Activated CD8-positive, alpha-beta T cell treated with anti-CD3 and anti-CD28 coated beads for 36 hours (primary cell): ENCODE results near the gene BPTF. TPM values are rescaled to one million over a fixed set of nuclear protein-coding genes. Genes with fewer than 3 reads are reported as not detected.

ENCODE experiments used
- ATAC-seq: fragments of 200-7000 bp; cut with Tn5 transposase; one replicate; pipeline ENCODE4 v1.10.0; 2021; ENCODE audit warnings: mild to moderate bottlenecking, moderate library complexity
- CTCF ChIA-PET: fragments of 350-600 bp; sonication (Branson Sonifier 250); formaldehyde crosslinking; loops from one replicate; lab custom pipeline; 2021; ENCODE audit warnings: antibody characterized with exemption; lab: Charles Lee
- POLR2A ChIA-PET: fragments of 350-600 bp; sonication (Branson Sonifier 250); formaldehyde crosslinking; loops from one replicate; lab custom pipeline; 2021; ENCODE audit warnings: antibody characterized with exemption; lab: Charles Lee
- DNase-seq: peaks from one replicate; pipeline ENCODE4 v3.0.0-alpha.2; 2020
- H3K27ac Mint-ChIP-seq: one replicate; pipeline ENCODE4 v1.8.0; 2021; ENCODE audit warnings: mild to moderate bottlenecking, mixed read lengths
- H3K27me3 Mint-ChIP-seq: one replicate; pipeline ENCODE4 v1.8.0; 2021; ENCODE audit warnings: mixed read lengths
- H3K36me3 Mint-ChIP-seq: one replicate; pipeline ENCODE4 v1.8.0; 2021; ENCODE audit warnings: low read depth, mixed read lengths
- H3K4me1 Mint-ChIP-seq: one replicate; pipeline ENCODE4 v1.8.0; 2021; ENCODE audit warnings: low read depth, mixed read lengths
- H3K4me3 Mint-ChIP-seq: one replicate; pipeline ENCODE4 v1.8.0; 2021; ENCODE audit warnings: mild to moderate bottlenecking, moderate library complexity, mixed read lengths
- H3K9me3 Mint-ChIP-seq: one replicate; pipeline ENCODE4 v1.8.0; 2021; ENCODE audit warnings: mixed read lengths
- CTCF ChIP-seq: fragments of 200-600 bp; IDR thresholded peaks from one replicate; pipeline ENCODE4 v1.8.0; 2022; ENCODE audit warnings: antibody characterized with exemption, mild to moderate bottlenecking
- intact Hi-C: fragments of 100-400 bp; cut with micrococcal nuclease; formaldehyde crosslinking; loops from one replicate; pipeline ENCODE4 v1.10.0; 2022
- total RNA-seq, 2 experiments: library from RNA; stranded (reverse); gene quantifications; one replicate each; pipeline ENCODE4 v1.2.3, GENCODE V29; 2021

BPTF gene
- total RNA-seq, 2 experiments from 2014 or later: 80.1 to 84.4 TPM

DNA sequence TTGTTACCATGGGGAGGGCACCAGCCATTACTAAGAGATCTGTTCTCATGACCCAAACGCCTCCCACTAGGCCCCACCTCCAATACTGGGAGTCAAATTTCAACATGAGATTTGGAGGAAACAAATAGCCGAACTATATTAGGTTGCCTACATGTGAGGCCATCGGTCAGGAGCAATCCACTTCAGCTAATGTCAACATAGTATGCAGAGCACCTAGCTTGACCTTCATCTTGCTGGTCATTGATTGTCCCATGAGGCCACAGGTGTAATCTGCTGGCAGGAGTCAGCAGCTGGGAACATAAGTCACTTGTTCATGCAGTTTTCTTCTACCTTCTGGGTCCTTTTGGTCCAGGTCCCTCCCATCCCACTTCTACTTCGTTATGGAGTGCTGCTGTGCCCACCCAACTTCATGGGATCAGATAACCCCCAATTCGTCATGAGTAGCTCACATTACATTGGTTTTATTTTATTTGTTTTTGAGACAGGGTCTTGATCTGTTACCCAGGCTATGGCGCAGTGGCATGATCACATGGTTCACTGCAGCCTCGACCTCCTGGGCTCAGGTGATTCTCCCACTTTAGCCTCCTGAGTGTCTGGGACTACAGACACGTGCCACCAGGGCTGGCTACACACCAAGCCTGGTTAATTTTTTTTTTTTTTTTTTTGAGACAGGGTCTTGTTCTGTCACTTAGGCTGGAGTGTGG is 204.4 kb downstream of the BPTF start:
- ChIA-PET POLR2A (interaction anchor here (1.5 kb wide), 2 partner anchors 9 to 10 kb away, joined by 5 to 7 read pairs; no protein-coding TSS in a partner anchor), CTCF (no interaction called here)
- Mint-ChIP-seq H3K27me3 (no peaks in the 10 kb centered on the region), H3K4me1 (no peaks in the 10 kb centered on the region), H3K9me3 (no peaks in the 10 kb centered on the region), H3K36me3 (no peaks in the 10 kb centered on the region), H3K4me3 (no peak overlapping the region), H3K27ac (no peak overlapping the region)
- no peak for ATAC-seq
- intact Hi-C loops: no loop called here
- no peak for TF ChIP-seq CTCF
- no peak for DNase-seq

Other genes starting within 250 kb of the BPTF start
- 10 to 100 TPM; 74.3 to 76.0 TPM for gene NOL11, start 107.6 kb upstream of the BPTF start, total RNA-seq
- 10 to 100 TPM; 21.0 to 21.7 TPM for gene C17orf58, start 171.0 kb downstream of the BPTF start, total RNA-seq
- 100 to 1,000 TPM; 165 to 180 TPM for gene KPNA2, start 210.2 kb downstream of the BPTF start, total RNA-seq